ENCODE data around the gene TCHP.

The TCHP gene

DNA sequence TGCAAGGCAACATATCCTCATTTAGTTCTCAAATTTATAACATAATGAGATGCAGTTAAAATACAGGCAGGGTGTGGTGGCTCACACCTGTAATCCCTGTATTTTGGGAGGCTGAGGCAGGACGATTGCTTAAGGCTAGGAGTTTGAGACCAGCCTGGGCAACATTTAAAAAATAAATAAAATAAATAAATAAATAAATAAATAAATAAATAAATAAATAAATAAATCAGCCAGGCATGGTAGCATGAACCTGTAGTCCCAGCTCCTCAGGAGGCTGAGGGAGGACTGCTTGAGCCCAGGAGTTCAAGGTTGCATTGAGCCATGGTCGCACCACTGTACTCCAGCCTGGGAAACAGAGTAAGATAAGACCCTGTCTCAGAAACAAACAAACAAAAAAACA is 39.4 kb downstream of the TCHP start:
- DNase-seq, result no peak

GRCh38 chr12:109940339-109940923 is 40.4 kb downstream of the TCHP start:
- DNase-seq, result no peak

DNA sequence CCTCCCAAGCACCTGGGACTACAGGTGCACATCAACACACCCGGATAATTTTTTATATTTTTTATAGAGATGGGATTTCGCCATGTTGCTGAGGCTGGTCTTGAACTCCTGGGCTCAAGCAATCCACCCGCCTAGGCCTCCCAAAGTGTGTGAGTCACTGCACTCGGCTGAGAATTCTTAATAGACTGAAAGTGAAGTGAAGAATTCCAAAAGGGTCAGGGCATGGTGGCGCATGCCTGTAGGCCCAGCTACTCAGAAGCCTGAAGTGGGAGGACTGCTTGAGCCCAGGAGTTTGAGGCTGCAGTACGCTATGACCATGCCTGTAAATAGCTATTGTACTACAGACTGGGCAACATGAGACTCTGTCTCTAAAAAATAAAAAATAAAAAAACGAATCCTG is 43.7 kb downstream of the TCHP start:
- no peak for DNase-seq

DNA sequence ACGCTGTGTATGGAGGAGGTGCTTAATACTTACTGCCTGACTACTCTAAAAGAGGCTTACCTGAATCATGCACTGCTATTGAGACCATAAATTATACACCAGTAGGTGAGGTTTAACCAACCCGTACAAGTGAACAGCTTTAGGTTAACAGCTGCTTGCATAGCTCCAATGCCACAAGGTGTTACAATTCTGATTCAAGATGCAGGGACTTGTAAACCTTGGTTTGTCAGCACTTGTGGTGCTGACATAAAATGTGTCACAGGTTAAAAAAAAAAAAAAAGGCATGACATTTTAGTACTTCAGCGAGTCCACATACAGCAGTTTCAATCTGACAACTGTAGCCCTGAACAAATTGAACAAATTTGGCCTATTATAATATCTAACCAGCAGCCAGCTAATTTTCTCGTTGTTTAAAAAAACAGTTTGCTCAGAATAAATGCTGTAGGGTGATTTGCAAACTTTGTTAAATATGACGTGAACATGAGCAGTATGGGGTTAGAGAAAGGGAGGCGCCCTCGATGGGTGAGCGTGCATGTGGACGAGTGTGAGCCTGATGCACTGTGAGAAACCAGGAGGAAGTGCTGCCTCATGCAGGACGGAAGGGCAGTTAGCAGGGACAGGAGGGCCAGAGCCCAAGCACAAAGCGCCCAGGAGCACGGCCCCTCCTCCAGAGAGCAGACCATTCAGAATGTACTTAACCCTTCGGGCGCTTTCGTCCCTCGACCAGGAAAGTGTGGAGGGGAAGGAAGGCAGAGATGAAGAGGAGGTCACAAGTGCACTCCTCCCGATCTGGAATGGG is 44.7 kb downstream of the TCHP start:
- no peak for DNase-seq

DNA sequence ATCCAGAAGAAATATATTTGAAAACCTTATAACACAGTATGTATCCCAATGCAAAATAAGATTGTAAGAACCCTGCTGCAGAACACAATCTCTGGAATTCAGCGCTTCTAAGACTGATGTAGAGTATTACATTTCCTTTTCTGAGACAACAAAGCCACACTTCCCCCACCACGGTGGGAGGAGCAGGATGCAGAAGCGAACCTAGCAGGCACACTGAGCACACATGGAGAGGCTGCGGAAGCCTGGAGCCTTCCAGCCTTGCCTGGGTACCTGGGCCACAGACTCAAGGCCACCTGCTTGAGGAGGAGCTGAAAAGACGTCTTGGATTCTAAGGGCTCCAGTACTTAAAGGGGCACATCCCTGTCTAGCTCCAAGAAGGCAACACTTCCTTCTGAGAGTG is 46.4 kb downstream of the TCHP start:
- no peak for DNase-seq

GRCh38 chr12:109946913-109947312 is 46.8 kb downstream of the TCHP start:
- no peak for DNase-seq

- no peak for DNase-seq
Observed at GRCh38 chr12:109947521-109947920, 47.4 kb downstream of the TCHP start.

- DNase-seq, result no peak
Observed at GRCh38 chr12:109948368-109948767, 48.3 kb downstream of the TCHP start.

DNA sequence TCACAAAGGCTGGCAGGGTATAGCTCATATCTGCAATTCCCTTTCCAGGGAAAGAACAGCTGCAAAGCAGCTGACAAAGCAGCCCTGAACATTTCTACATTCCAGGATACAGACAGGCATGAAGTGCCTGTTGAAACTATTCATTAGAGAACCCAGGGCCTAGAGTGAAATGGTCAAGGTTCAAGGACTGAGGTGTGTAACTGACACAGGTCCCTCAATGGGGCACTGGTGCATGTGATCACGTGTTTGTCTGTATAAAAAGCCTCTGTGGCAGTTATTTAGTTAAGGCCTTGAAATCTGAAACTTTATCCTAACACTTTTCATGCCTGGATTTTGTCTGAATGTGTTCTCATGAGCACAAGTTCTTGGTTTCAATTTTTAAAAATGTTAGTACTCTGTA is 49.0 kb downstream of the TCHP start:
- no peak for DNase-seq

DNA sequence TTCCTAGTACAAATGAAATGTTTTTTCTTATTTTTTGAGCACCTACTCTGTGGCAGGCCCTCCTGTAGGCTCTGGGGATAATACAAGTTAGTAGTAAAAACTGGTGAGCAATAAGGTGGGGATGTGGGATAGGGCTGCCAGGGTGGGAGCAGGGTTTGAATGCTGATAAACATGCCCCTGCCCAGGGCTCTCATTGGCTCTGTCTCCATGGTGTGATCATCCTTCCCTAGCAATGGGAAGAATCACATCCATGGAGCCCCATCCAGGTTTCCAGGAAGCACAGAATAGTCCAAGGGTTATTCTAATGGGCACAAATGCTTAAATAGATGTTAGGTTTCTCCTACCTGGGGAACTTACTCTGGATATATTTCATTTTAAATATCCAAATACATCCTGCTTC is 50.6 kb downstream of the TCHP start:
- no peak for DNase-seq

DNA sequence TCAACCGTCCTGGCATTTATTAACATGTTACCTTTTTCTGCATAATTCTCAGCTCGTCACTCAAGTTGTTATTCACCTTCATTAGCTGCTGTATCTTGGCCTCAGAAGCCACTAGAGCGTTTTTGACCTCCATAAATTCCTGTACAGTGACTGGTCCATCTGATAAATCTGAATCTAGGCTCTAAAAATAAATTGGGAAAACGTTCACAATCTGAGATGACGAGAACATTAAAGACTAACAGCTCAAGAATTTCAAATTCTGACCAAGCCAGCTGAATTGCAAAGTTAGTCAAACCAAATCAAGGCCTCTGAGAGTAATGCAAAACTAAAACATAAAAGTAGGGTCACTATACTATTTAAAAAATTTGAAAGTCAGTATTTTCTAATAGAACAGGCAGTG is 51.1 kb downstream of the TCHP start:
- DNase-seq, result no peak

DNA sequence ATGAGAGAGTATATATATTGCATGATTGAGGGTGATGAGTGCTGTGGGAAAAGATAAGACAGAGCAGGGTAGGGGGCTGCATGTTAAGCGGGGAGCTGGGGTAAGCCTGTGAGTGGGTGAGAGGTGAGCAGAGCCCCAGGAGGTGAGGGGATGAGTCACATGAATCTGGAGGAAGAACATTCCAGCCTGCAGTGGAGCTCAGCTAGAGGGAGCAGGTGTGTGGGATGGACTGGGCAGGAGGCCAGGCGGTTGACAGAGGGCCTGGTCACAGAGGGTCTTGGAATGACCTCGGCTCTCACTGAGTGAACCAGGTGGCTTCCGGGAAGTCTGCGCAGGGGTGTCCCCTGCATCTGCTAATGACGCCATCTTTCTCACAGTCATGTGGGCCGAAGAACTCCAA is 51.7 kb downstream of the TCHP start:
- DNase-seq, result no peak

- no peak for DNase-seq
Observed at GRCh38 chr12:109952160-109952858, 52.2 kb downstream of the TCHP start.

- no peak for DNase-seq
Observed at GRCh38 chr12:109952873-109953272, 52.8 kb downstream of the TCHP start.

- DNase-seq, result no peak
Observed at GRCh38 chr12:109953656-109954055, 53.6 kb downstream of the TCHP start.

DNA sequence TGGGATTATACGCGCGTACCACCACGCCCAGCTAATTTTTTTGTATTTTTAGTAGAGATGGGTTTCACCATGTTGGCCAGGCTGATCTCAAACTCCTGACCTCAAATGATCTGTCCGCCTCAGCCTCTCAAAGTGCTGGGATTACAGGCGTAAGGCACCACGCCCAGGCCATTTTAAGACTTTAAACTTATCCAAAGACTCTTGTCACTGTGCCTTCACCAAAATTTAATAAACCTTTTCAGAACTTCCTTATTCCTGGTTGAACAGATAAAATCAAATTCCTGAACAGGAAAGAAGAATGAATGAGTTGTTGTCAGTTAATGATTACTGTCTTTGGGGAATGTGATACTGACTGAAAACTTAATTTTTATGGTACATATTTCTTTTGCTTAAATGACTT is 58.3 kb downstream of the TCHP start:
- DNase-seq, result no peak

GRCh38 chr12:109959411-109960093 is 59.5 kb downstream of the TCHP start:
- DNase-seq, result no peak

- DNase-seq, result no peak
Observed at GRCh38 chr12:109961201-109961600, 61.1 kb downstream of the TCHP start.

GRCh38 chr12:109961612-109962011 is 61.5 kb downstream of the TCHP start:
- no peak for DNase-seq

- DNase-seq, result no peak
Observed at GRCh38 chr12:109962398-109962797, 62.3 kb downstream of the TCHP start.

- DNase-seq, result no peak
Observed at GRCh38 chr12:109963330-109963729, 63.3 kb downstream of the TCHP start.

GRCh38 chr12:109963743-109964429 is 63.8 kb downstream of the TCHP start:
- DNase-seq, result no peak

DNA sequence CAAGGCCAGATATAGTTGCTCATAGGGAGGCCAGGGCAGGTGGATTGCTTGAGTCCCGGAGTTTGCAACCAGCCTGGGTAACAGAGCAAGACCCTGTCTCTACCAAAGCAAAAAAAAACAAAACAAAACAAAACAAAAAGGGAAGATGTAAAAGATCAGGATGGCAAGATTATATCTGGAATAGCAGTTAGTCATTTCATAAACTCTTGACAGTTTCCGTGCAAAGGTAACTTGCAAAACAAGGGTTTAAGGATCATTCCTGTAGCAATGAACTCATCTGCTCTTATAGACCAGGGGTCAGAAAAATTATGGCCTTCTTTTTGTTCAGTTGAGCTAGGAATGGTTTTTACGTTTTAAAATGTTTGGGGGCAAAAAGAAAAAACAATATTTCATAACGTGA is 66.5 kb downstream of the TCHP start:
- DNase-seq, result no peak

Measured in RPMI8226 (cell line).